ENCODE results near the gene ANGPTL7.

The ANGPTL7 gene

GRCh38 chr1:11211925-11212587, 22.9 kb downstream of the ANGPTL7 start:
- Histone ChIP-seq H3K9me3 (ENCODE audit: control insufficient read depth, insufficient read depth, low read length) (no peaks in the 10 kb centered on the region), H3K4me1 (ENCODE audit: control insufficient read depth, insufficient read depth, low read length) (no peaks in the 10 kb centered on the region), H3K4me3 (ENCODE audit: low read depth, low read length) (no peak overlapping the region), H3K9ac (ENCODE audit: low read depth, low read length) (no peak overlapping the region), H3K27me3 (ENCODE audit: control insufficient read depth, insufficient read depth, low read length) (no peaks in the 10 kb centered on the region), H3K36me3 (ENCODE audit: control insufficient read depth, insufficient read depth, low read length) (peaks cover 48% of the 10 kb centered on the region)

GRCh38 chr1:11214698-11215380, 25.7 kb downstream of the ANGPTL7 start:
- Histone ChIP-seq H3K4me1 (ENCODE audit: control insufficient read depth, insufficient read depth, low read length) (no peaks in the 10 kb centered on the region), H3K4me3 (ENCODE audit: low read depth, low read length) (no peak overlapping the region), H3K36me3 (ENCODE audit: control insufficient read depth, insufficient read depth, low read length) (peaks cover 29% of the 10 kb centered on the region), H3K27me3 (ENCODE audit: control insufficient read depth, insufficient read depth, low read length) (no peaks in the 10 kb centered on the region), H3K9me3 (ENCODE audit: control insufficient read depth, insufficient read depth, low read length) (no peaks in the 10 kb centered on the region), H3K9ac (ENCODE audit: low read depth, low read length) (no peak overlapping the region)

- no peaks in the 10 kb centered on the region for H3K9me3 ChIP-seq (ENCODE audit: control insufficient read depth, insufficient read depth, low read length)
- H3K4me1 ChIP-seq (ENCODE audit: control insufficient read depth, insufficient read depth, low read length), result no peaks in the 10 kb centered on the region
- H3K27me3 ChIP-seq (ENCODE audit: control insufficient read depth, insufficient read depth, low read length), result no peaks in the 10 kb centered on the region
- H3K4me3 ChIP-seq (ENCODE audit: low read depth, low read length), result no peak overlapping the region
- H3K9ac ChIP-seq (ENCODE audit: low read depth, low read length), result no peak overlapping the region
- peaks cover 28% of the 10 kb centered on the region for H3K36me3 ChIP-seq (ENCODE audit: control insufficient read depth, insufficient read depth, low read length)
These were observed 26.3 kb downstream of the ANGPTL7 start for GRCh38 chr1:11215381-11216005.

GRCh38 chr1:11216074-11216473, 26.9 kb downstream of the ANGPTL7 start:
- Histone ChIP-seq H3K9me3 (ENCODE audit: control insufficient read depth, insufficient read depth, low read length) (no peaks in the 10 kb centered on the region), H3K27me3 (ENCODE audit: control insufficient read depth, insufficient read depth, low read length) (no peaks in the 10 kb centered on the region), H3K36me3 (ENCODE audit: control insufficient read depth, insufficient read depth, low read length) (peaks cover 23% of the 10 kb centered on the region), H3K4me3 (ENCODE audit: low read depth, low read length) (no peak overlapping the region), H3K9ac (ENCODE audit: low read depth, low read length) (no peak overlapping the region), H3K4me1 (ENCODE audit: control insufficient read depth, insufficient read depth, low read length) (no peaks in the 10 kb centered on the region)

- Histone ChIP-seq H3K27me3 (ENCODE audit: control insufficient read depth, insufficient read depth, low read length) (no peaks in the 10 kb centered on the region), H3K9me3 (ENCODE audit: control insufficient read depth, insufficient read depth, low read length) (no peaks in the 10 kb centered on the region), H3K9ac (ENCODE audit: low read depth, low read length) (no peak overlapping the region), H3K36me3 (ENCODE audit: control insufficient read depth, insufficient read depth, low read length) (peaks cover 48% of the 10 kb centered on the region), H3K4me1 (ENCODE audit: control insufficient read depth, insufficient read depth, low read length) (no peaks in the 10 kb centered on the region), H3K4me3 (ENCODE audit: low read depth, low read length) (no peak overlapping the region)
These were observed 38.2 kb downstream of the ANGPTL7 start for GRCh38 chr1:11227106-11228077.

GRCh38 chr1:11229203-11229602, 40.0 kb downstream of the ANGPTL7 start:
- H3K9ac ChIP-seq (ENCODE audit: low read depth, low read length), result no peak overlapping the region
- peaks cover 58% of the 10 kb centered on the region for H3K36me3 ChIP-seq (ENCODE audit: control insufficient read depth, insufficient read depth, low read length)
- no peaks in the 10 kb centered on the region for H3K4me1 ChIP-seq (ENCODE audit: control insufficient read depth, insufficient read depth, low read length)
- no peak overlapping the region for H3K4me3 ChIP-seq (ENCODE audit: low read depth, low read length)
- H3K27me3 ChIP-seq (ENCODE audit: control insufficient read depth, insufficient read depth, low read length), result no peaks in the 10 kb centered on the region
- H3K9me3 ChIP-seq (ENCODE audit: control insufficient read depth, insufficient read depth, low read length), result no peaks in the 10 kb centered on the region

- H3K4me3 ChIP-seq (ENCODE audit: low read depth, low read length), result no peak overlapping the region
- no peak overlapping the region for H3K9ac ChIP-seq (ENCODE audit: low read depth, low read length)
- no peaks in the 10 kb centered on the region for H3K4me1 ChIP-seq (ENCODE audit: control insufficient read depth, insufficient read depth, low read length)
- H3K27me3 ChIP-seq (ENCODE audit: control insufficient read depth, insufficient read depth, low read length), result no peaks in the 10 kb centered on the region
- H3K9me3 ChIP-seq (ENCODE audit: control insufficient read depth, insufficient read depth, low read length), result no peaks in the 10 kb centered on the region
- H3K36me3 ChIP-seq (ENCODE audit: control insufficient read depth, insufficient read depth, low read length), result peaks cover 62% of the 10 kb centered on the region
These were observed 44.1 kb downstream of the ANGPTL7 start for GRCh38 chr1:11233208-11233607.

- H3K4me1 ChIP-seq (ENCODE audit: control insufficient read depth, insufficient read depth, low read length), result no peaks in the 10 kb centered on the region
- H3K9me3 ChIP-seq (ENCODE audit: control insufficient read depth, insufficient read depth, low read length), result no peaks in the 10 kb centered on the region
- H3K27me3 ChIP-seq (ENCODE audit: control insufficient read depth, insufficient read depth, low read length), result no peaks in the 10 kb centered on the region
- no peak overlapping the region for H3K4me3 ChIP-seq (ENCODE audit: low read depth, low read length)
- no peak overlapping the region for H3K9ac ChIP-seq (ENCODE audit: low read depth, low read length)
- peaks cover 49% of the 10 kb centered on the region for H3K36me3 ChIP-seq (ENCODE audit: control insufficient read depth, insufficient read depth, low read length)
These were observed 48.2 kb downstream of the ANGPTL7 start for GRCh38 chr1:11237356-11237755.

GRCh38 chr1:11238311-11238710, 49.2 kb downstream of the ANGPTL7 start:
- H3K4me1 ChIP-seq (ENCODE audit: control insufficient read depth, insufficient read depth, low read length), result no peaks in the 10 kb centered on the region
- H3K36me3 ChIP-seq (ENCODE audit: control insufficient read depth, insufficient read depth, low read length), result peaks cover 51% of the 10 kb centered on the region
- H3K9ac ChIP-seq (ENCODE audit: low read depth, low read length), result no peak overlapping the region
- no peaks in the 10 kb centered on the region for H3K27me3 ChIP-seq (ENCODE audit: control insufficient read depth, insufficient read depth, low read length)
- no peaks in the 10 kb centered on the region for H3K9me3 ChIP-seq (ENCODE audit: control insufficient read depth, insufficient read depth, low read length)
- no peak overlapping the region for H3K4me3 ChIP-seq (ENCODE audit: low read depth, low read length)

GRCh38 chr1:11245248-11245647, 56.1 kb downstream of the ANGPTL7 start:
- Histone ChIP-seq H3K9ac (ENCODE audit: low read depth, low read length) (no peak overlapping the region), H3K27me3 (ENCODE audit: control insufficient read depth, insufficient read depth, low read length) (no peaks in the 10 kb centered on the region), H3K4me3 (ENCODE audit: low read depth, low read length) (no peak overlapping the region), H3K9me3 (ENCODE audit: control insufficient read depth, insufficient read depth, low read length) (no peaks in the 10 kb centered on the region), H3K4me1 (ENCODE audit: control insufficient read depth, insufficient read depth, low read length) (no peaks in the 10 kb centered on the region), H3K36me3 (ENCODE audit: control insufficient read depth, insufficient read depth, low read length) (peaks cover 43% of the 10 kb centered on the region)

Measured in iPS-15b (cell line).